ENCODE results near the gene TMEM236.
A peak's percentile ranks its signal among the peaks of the same experiment; 100 is the strongest.

TMEM236 gene

DNA sequence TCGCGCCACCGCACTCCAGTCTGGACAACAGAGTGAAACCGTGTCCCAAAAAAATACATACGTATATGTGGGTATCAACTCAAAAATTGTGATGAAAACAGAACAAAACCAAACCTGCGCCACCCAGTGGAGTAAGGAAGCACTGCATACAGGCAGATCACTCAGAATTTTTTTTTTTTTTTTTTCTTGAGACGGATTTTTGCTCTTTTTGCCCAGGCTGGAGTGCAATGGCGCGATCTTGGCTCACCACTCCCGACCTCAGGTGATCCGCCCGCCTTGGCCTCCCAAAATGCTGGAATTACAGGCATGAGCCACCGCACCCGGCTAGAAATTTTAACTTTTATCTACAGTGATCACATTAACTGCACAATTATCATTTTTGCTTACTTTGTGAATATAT, 9.1 kb upstream of the TMEM236 start:
- DNase-seq (ENCODE audit: low read depth in 2 of 2): peak; percentile 61 to 64

DNA sequence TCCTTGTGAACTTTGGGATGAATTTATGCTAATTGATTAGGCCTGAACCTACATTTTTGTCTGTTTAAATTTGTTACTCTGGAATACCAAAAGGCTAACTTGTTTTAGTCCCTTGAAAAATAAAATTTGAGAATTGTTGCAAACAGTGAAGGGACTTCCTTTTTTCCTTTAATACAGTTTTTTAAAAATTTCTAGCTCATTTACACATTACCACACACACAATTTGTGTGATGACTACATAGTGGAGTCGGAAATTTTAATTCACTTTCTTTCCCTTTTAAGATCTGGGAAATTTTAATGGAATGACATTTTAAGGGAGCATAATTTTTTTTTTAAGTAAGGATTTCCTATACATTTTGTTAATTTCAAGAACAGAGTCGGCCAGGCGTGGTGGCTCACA, 8.6 kb upstream of the TMEM236 start:
- no peak for DNase-seq (ENCODE audit: low read depth in 2 of 2)

DNA sequence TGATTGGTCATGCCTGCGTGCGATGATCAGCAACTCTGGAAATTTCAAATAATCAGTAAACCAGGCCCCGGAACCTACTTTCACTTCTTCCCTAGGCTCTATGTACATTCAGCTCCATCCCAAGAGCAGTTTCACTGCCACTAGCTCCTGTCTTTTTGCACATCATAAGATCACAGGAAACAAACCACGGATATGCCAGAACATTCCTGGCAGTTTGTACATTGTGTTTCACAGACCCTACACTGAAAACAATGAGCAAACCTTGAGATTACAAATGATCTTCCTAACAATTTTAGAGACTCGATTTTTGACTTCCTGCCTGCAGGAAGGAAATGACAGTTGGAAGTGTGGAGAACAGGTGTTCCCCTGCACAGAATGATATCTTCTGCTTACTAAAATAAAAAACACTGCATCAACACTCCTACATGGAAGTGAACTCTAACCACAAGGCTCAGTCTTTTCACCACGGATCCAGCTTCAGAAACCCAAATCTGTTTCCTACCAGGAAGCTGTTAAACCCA, 7.6 kb upstream of the TMEM236 start:
- DNase-seq (ENCODE audit: low read depth in 2 of 2): no peak

DNA sequence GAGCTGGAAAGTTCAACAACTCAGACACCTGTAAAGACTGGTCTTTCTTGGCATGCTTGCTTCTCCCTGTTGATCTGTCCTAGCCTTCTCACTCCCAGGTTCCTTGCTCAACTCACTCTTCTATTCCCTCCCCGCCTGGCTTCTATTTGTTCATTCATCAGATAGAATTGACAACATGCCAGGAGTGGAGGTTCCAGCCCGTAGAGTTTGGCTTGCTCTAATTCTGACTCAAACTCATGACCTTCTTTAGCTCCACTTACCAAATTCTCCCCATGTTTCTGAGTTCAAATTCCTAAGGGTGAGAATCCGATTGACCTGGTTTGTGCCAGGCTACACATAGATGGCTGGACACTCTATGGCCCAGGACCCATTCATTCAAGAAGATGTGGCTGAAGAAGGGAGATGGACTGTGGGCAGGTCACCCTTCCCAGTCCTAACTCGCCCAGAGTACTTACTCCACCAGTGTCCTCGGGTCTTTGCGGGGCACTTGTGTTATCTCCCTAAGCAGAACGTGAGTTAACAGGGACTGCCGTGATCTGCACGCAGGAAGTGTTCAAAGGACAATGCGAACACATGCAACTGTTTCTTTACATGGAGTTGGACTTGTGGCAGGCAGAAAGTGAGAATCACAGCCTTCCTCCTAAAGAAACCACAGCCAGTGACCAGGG, 4.0 kb upstream of the TMEM236 start:
- no peak for DNase-seq (ENCODE audit: low read depth in 2 of 2)

DNA sequence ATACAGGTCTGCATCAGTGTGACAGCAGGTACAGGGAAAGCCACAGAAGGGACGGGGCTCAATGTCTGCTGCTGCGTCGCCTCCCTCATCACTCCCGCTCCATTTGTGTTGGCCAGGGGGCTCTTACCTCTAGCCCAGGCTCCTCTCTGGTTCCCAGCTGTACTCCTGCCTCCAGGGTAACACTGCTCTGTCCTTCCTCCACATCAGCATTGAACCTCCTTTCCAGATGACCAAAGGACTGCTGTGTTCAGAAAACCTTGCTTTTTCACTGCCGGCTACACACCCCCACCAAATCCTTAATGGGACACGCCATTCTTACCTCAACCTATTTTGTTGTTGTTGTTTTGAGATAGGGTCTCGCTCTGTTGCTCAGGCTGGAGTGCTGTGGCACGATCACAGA, 2.1 kb upstream of the TMEM236 start:
- no peak for DNase-seq (ENCODE audit: low read depth in 2 of 2)

DNA sequence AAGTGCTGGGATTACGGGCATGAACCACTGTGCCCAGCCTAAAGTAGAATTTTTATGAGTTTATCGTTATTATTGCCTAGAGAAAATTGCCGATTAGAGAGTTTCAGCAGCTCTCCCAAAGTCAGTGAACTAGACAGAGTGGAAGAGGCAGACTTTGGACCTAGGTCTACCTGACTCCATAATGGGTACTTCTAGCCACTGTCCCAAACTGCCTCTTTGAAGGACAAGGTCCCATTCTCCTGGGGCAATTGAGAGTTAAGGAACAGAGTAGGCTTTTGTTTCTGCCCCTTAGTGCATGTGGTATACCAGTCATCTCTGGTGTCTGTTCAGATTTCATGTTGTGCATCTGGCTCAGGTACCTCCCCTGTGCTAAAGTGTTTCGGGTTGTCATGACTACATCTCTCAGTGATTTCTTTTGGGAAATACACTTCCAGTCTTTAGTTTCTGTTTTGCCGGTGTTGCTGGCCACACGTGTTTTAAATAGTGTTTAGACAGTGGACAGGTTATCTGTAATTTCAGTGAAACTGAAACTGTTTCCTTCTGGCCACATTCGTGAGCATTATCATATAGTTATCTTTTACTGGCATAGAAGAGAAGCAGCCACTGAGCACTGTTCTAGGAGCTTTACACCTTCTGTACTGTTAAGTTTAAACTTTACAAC, 4.7 kb downstream of the TMEM236 start:
- DNase-seq (ENCODE audit: low read depth in 2 of 2): no peak

DNA sequence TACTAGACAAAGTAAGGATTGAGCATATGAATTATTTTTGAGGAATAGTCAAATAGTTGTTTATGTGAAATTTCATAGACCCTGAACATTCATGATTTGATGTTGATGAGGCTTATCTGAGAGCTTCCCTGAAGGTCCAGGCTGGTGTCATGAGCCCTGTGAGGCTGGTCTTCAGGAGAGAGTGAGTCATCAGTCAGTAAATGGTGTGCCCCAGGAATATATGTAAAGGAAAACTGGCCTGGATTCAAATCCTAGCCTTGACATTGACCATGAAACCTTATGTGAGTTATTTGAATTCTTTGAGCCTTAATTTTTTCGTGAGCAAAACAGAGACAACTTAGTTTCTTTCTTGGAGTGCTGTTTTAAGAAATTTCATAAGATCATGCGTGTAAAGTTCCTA, 6.2 kb downstream of the TMEM236 start:
- no peak for DNase-seq (ENCODE audit: low read depth in 2 of 2)

DNA sequence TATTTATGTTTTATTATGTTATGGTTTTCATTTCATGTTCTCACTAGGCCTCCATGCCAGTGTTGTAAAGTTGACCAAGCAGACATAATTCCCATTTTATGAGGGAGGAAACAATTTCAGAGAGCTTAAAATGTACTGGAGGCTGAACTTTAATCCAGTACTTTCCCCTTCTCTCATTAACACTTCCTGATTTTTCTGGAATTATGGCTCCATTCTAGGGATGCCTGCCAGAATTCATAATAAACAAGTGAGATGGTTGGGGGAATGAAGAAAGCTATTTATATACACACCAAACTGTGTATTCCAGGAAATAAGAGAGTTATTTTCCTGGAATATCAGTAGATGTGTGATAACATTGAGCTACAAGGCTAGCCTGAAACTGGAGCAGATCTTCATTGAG, 6.9 kb downstream of the TMEM236 start:
- DNase-seq (ENCODE audit: low read depth in 2 of 2): no peak

DNA sequence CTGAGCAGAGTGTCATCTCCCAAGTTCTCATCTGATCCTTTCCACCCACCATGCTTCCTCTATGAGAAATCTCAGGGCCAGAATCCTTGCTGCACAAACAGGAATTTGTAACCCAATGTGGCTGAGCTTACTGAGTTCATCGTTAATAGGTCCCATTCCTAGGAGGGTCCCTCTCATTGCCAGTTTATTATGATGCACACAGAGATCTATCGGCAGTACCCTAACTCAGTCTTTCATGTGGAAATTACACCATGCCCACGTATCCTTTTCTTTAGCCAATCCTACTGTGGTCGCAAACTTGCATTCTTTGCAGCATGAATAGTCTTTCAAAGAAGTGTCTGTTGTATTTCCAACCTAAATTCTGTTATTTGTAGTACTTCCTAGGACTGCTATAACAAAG, 12.1 kb downstream of the TMEM236 start:
- DNase-seq (ENCODE audit: low read depth in 2 of 2): no peak

DNA sequence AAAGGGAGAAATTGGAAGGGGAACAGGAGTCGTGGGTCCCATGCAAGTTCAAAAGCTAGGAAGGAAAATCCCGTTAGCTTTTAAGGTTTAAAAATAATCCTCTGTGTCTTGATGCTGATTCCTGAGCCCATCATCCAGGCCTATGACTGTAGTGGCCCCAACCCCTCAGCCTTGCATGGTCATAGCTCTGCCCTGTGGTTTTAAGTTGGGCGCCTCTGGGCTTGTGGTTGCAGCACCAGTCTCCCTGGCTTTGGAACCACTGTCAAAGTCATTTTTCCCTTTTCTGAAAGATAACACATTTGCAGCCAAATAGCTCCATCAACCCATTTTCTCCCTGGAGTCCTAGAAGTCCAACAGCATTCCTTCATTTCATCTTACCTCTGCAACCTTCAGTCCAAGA, 13.6 kb downstream of the TMEM236 start:
- DNase-seq (ENCODE audit: low read depth in 2 of 2): no peak

DNA sequence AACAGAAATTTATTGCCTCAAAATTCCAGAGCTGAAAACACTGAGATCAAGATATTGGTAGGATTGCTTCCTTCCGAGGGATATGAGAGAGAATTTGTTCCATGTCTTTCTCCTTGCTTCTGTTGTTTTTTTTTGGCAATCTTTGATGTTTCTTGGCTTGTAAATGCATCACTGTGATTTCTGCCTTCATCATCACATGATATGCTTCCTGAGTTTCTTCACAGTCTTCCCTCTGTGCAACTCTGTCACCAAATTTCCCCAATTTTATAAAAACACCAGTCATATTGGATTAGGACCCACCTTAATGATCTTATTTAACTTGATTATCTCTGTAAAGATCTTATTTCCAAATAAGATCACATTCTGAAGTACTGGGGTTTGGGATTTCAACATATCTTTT, 14.7 kb downstream of the TMEM236 start:
- no peak for DNase-seq (ENCODE audit: low read depth in 2 of 2)

DNA sequence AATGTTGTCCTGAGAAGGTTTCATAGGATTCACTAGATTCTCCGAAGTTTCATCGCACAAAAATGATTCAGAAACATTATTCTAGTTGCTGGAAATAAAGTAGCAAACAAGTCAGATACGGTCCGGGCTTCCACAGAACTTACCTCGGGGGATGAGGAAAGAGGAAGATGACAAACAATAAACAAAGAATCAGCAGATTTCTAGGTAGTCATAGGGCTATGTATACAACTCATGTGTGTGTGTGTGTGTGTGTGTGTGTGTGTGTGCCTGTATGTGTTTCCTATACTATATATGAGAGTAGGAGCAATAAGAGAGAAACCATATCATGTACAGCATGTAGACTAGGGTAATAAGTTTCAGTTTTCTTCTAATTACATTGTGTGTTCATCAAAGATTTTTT, 16.5 kb downstream of the TMEM236 start:
- no peak for DNase-seq (ENCODE audit: low read depth in 2 of 2)

DNA sequence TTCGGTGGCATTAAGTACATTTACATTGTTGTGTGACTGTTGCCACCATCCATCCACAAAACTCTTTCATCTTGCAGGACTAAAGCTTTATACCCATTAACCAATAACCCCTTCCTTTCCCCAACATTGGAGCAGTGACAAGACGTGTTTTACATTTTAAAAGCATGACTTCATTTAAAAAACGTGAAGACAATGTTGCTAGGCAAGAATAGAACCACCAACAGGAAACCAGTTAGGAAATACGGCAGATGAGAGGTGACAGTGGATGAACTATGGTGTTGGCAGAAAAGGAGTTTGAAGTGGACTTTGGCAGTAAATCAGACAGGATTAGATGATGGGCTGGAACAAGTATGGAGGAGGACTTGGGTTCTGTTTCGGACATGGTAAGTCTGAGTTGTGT, 17.0 kb downstream of the TMEM236 start:
- no peak for DNase-seq (ENCODE audit: low read depth in 2 of 2)

DNA sequence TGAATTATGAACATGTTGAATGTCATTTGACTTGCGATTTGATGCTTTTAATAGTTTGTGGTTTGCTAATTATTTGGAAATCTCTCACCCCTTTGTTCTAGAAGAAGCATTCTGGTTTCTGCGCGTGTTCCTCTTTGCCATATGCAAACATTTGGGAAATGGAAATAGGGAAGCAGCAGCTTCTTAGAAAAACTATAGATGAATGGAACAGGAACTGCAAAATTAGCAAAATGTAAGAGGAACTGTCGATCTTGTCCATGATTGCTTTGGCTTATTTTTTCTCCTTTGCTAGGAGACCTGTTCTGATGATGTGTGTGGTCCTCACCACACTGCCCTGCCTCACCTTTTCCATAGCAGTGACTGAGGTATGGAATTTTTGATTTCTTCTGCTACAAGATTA, 19.0 kb downstream of the TMEM236 start:
- no peak for DNase-seq (ENCODE audit: low read depth in 2 of 2)

DNA sequence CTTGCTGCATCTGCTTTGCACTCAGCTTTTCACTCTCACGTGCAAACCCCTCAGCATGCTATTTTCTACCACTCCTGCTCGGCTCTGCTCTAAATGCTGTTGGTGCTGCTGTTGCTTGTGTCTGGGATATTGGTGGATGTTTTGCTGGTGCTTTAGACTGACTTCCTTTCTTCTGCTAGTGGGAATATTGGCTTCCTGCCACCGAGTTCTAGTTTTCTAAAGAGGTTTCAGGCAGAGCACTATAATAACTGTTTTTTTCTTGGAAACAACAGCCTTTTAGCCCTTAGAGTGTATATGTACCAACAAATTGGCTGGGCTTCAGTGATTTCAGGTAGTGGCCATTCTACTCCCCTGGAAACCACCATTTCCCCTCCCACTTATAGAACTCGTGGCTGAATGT, 27.8 kb downstream of the TMEM236 start:
- no peak for DNase-seq (ENCODE audit: low read depth in 2 of 2)

DNA sequence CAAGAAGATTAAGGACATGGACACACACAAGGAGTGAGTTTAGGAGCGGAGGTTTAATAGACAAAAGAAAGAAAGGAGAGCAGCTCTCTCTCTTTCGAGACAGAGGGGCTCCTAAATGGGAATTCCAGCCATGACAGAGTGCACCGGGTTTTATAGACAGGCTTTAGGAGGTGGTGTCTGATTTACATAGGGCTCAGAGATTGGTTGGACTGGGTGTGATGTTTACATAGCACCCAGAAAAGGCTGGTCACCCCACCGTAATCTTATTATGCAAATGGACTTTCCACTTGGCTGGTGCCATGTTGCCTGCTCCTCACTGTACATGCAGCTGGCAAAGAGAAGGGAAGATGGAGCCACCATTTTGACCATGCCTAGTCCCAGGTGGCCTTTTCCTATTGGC, 28.7 kb downstream of the TMEM236 start:
- no peak for DNase-seq (ENCODE audit: low read depth in 2 of 2)

DNA sequence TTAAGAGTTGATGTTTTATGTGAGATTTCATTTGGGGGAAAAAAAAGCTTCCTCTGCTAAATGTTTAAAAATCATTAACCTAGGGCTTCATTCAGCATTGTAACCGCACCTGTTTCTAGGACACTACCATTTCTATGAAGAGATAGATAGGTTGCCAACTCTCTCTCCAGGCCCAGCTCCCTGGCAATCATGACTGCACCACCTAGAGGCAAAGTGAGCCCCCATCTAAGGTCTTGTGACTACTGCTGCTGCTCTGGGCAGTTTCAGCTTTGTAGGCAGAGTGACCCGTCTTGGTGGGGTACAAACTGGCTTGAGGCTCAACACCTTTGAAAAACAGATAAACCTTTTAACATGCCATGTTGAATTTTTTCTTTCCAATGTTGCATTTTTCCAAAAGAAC, 29.9 kb downstream of the TMEM236 start:
- DNase-seq (ENCODE audit: low read depth in 2 of 2): no peak

DNA sequence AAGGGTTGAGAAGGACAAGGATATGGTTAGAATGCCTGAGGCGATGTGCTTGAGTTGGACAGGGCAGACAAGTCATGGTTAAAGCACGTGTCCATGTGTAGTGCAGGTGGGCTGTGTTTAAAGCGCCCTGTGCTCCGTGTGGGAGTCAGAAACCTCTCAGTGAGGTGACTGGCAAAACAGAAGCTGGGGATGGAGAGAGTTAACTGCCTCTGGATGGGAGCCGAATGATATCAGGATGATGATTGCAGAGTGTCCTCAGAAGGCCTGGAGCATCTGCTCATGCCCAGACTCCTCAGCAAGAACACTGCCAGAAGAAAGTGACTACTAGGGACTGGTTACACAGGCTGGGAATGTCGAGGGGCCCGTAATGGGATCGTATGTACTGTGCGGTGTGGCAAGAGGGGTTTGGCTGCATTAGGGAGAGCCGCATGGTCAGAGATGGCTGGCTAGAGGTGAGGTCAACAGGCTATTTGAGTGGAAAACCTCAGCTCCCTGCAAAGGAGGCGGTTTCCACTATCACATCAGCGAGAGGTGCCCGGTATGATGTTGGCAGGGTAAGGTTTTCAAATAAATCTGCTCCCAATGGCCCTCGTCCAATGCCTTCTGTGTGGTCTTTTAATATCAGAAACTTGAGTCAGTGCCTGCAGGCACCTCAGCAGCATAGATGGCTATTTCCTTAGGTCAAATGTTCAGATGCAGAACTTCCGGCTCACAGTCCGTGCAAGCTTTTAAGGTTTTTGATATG, 31.1 kb downstream of the TMEM236 start:
- DNase-seq (ENCODE audit: low read depth in 2 of 2): no peak

DNA sequence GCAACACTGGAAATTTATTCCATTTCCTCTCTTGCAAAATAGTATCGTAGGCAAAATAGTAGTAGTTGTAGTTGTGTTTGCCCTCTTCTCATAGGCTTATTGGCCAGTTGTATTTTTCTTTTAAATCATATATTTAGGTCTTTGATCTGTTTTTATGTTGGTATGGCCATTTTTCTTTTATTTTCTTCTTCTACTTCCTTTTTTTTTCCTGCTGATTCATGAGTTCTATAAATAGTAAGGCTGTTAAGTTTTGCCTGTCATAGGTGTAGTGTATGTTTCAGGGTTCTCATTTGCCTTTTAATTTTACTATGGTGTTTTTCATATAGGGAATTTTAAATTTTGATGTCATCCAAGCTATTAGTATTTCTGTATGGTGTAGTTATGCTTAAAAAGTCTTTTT, 31.8 kb downstream of the TMEM236 start:
- no peak for DNase-seq (ENCODE audit: low read depth in 2 of 2)

DNA sequence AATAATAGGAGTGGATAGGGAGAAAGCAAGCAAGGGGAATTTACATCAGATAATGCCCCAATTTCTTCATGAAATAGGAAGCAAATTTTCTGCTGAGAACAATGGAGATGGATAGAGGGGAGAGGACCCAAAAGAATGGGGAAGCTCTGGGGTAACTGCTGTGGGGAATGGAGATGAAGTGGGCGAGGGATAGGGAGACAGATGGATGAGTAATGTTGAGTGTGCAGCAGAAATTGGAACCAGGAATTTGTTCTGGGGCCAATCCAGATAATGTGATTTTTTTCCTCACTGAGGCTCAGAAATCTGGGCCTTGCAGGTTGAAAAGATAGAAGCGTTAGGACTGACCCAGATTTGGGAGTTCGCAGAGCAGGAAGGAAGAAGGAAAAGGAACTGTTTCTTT, 32.7 kb downstream of the TMEM236 start:
- DNase-seq (ENCODE audit: low read depth in 2 of 2): no peak

DNA sequence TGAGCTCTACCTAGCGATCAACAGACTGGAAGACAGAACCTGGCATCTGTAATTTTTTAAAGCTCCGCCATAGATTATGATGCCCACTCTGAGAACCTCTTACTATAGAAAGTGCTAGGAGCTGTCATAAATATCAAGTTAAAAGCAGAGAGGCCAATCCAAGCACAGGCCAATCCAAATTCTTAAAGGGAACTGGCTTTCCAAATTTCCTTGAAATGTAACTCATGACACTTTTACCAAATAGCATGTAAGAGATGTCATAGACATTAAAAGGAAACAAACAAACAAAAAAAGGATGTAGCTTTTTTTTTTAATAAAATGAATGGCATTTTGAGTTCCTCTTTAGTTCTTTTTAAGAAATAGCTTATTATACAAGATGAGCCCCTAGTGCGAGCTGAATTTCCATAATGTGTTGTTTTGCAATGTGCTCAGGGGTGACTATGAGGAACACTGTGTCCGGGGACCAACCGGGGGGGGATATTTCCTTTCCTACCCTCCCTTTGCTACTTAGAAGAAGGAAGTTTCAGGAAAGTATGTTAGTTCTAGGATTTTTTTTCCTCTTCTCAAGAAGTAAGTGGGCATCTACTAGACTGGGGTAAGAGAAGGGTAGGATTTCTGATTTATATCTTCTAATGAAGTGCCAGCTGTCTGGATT, 33.4 kb downstream of the TMEM236 start:
- no peak for DNase-seq (ENCODE audit: low read depth in 2 of 2)

Data from activated CD4-positive, alpha-beta T cell treated with anti-CD3 and anti-CD28 coated beads for 24 hours (primary cell).